OCI-LY7 (cell line): ENCODE data around the gene CMSS1. TPM values are rescaled to one million over a fixed set of nuclear protein-coding genes. Genes with fewer than 3 reads are reported as not detected.

ENCODE experiments used
- BruUV-seq: library from RNA; stranded (reverse); fragments of 400-500 nt; replicated peaks from 2 replicates; lab custom pipeline; 2021; lab: Mats Ljungman, UMichigan
- CTCF ChIA-PET: fragments of 300-600 bp; sonication (Branson Sonifier 250); formaldehyde crosslinking; loops from one replicate; lab custom pipeline; 2022; ENCODE audit warnings: antibody characterized with exemption; ENCODE audit not compliant: unreplicated experiment; lab: Charles Lee
- POLR2A ChIA-PET: fragments of 300-600 bp; sonication (Branson Sonifier 250); formaldehyde crosslinking; loops from one replicate; lab custom pipeline; 2022; ENCODE audit warnings: antibody characterized with exemption; lab: Charles Lee
- DNase-seq: peaks from one replicate; pipeline ENCODE4 v3.0.0-alpha.2; 2015; ENCODE audit warnings: low spot score
- H2AFZ ChIP-seq: fragments of 200-600 bp; sonication (generic), shearing (Covaris generic); 2 replicates; pipeline ENCODE4 v1.6.1; 2014; ENCODE audit warnings: mild to moderate bottlenecking, antibody characterized with exemption, low read length, moderate library complexity
- H3K27ac ChIP-seq: fragments of 200-600 bp; sonication (generic); 2 replicates; pipeline ENCODE4 v1.5.1; 2014; ENCODE audit warnings: mixed run types, low read depth, mild to moderate bottlenecking, moderate library complexity, low read length, inconsistent platforms; ENCODE audit not compliant: poor library complexity, severe bottlenecking
- H3K36me3 ChIP-seq: fragments of 200-600 bp; sonication (generic); 2 replicates; pipeline ENCODE4 v1.6.1; 2014; ENCODE audit warnings: mild to moderate bottlenecking, antibody characterized with exemption, low read length, moderate library complexity, mixed read lengths; ENCODE audit not compliant: insufficient read depth
- H3K4me1 ChIP-seq: fragments of 200-600 bp; sonication (generic); 2 replicates; pipeline ENCODE4 v1.5.1; 2014; ENCODE audit warnings: mild to moderate bottlenecking, low read length; ENCODE audit not compliant: insufficient read depth, poor library complexity, severe bottlenecking
- H3K4me2 ChIP-seq: fragments of 200-600 bp; sonication (generic); 2 replicates; pipeline ENCODE4 v1.6.1; 2014; ENCODE audit warnings: mild to moderate bottlenecking, low read length
- H3K4me3 ChIP-seq: fragments of 200-600 bp; sonication (generic); 2 replicates; pipeline ENCODE4 v1.5.1; 2014; ENCODE audit warnings: mild to moderate bottlenecking, low read depth, low read length; ENCODE audit not compliant: poor library complexity, severe bottlenecking
- H3K79me2 ChIP-seq: fragments of 200-600 bp; sonication (generic); 2 replicates; pipeline ENCODE4 v1.6.1; 2016; ENCODE audit warnings: low read depth, mild to moderate bottlenecking, low read length, moderate library complexity, mixed read lengths; ENCODE audit not compliant: insufficient read depth
- H3K9me2 ChIP-seq: fragments of 200-600 bp; sonication (generic); 2 replicates; pipeline ENCODE4 v1.6.1; 2016; ENCODE audit warnings: mild to moderate bottlenecking, low read length, mixed read lengths; ENCODE audit not compliant: insufficient read depth
- H3K9me3 ChIP-seq: fragments of 200-600 bp; sonication (generic); 2 replicates; pipeline ENCODE4 v1.6.1; 2014; ENCODE audit warnings: mild to moderate bottlenecking, mixed run types, low read length, mixed read lengths
- H4K20me1 ChIP-seq: fragments of 200-600 bp; sonication (generic); 2 replicates; pipeline ENCODE4 v1.6.1; 2014; ENCODE audit warnings: mild to moderate bottlenecking, antibody characterized with exemption, low read length, moderate library complexity, mixed read lengths; ENCODE audit not compliant: insufficient read depth
- CTCF ChIP-seq: fragments of 200-600 bp; sonication (generic); conservative IDR thresholded peaks from 2 replicates; pipeline ENCODE4 v1.5.1; 2014; ENCODE audit warnings: mild to moderate bottlenecking, antibody characterized with exemption, low read length, moderate library complexity, mixed read lengths
- EZH2phosphoT487 ChIP-seq: fragments of 200-600 bp; sonication (generic); IDR thresholded peaks from 2 replicates; pipeline ENCODE4 v1.6.1; 2018; ENCODE audit warnings: low read depth, borderline replicate concordance, mild to moderate bottlenecking, mixed run types, antibody characterized with exemption, low read length, moderate library complexity, mixed read lengths
- intact Hi-C: fragments of 100-400 bp; cut with micrococcal nuclease; formaldehyde crosslinking; loops from one replicate; pipeline ENCODE4 v1.10.0; 2022; ENCODE audit not compliant: unreplicated experiment
- total RNA-seq, 2 experiments: library from RNA; depleted of rRNA in 1 of 2; stranded (reverse); fragments of >200 nt in 1 of 2; shearing (Covaris generic) in 1 of 2; gene quantifications; 2 replicates each; pipeline ENCODE4 v1.2.3, GENCODE V29; 2014 to 2022

CMSS1 gene
- total RNA-seq, 2 experiments from 2014 or later, result 25.7 to 46.6 TPM

GRCh38 chr3:100001083-100001482 is 183.4 kb downstream of the CMSS1 start:
- Histone ChIP-seq H4K20me1 (no peaks in the 10 kb centered on the region), H3K9me2 (no peaks in the 10 kb centered on the region), H3K4me1 (no peaks in the 10 kb centered on the region), H3K79me2 (no peaks in the 10 kb centered on the region), H3K27ac (no peak overlapping the region), H3K36me3 (no peaks in the 10 kb centered on the region), H2AFZ (no peak overlapping the region), H3K9me3 (no peaks in the 10 kb centered on the region), H3K4me2 (no peak overlapping the region), H3K4me3 (no peak overlapping the region)
- DNase-seq, result no peak
- TF ChIP-seq CTCF (no peak), EZH2phosphoT487 (no peak)
- BruUV-seq, result no TSS peak
- ChIA-PET CTCF (no interaction called here), POLR2A (interaction anchor here (0.6 to 1.1 kb wide), 2 partner anchors 13 to 22 kb away, joined by 4 read pairs; no protein-coding TSS in a partner anchor)
- intact Hi-C loops, result no loop called here

GRCh38 chr3:100001526-100002270 is 184.0 kb downstream of the CMSS1 start:
- H4K20me1 ChIP-seq, result no peaks in the 10 kb centered on the region
- no peaks in the 10 kb centered on the region for H3K36me3 ChIP-seq
- H3K4me1 ChIP-seq, result no peaks in the 10 kb centered on the region
- H2AFZ ChIP-seq, result no peak overlapping the region
- no peaks in the 10 kb centered on the region for H3K79me2 ChIP-seq
- DNase-seq, result no peak
- no peak overlapping the region for H3K4me2 ChIP-seq
- H3K4me3 ChIP-seq, result no peak overlapping the region
- CTCF ChIA-PET, result no interaction called here
- POLR2A ChIA-PET, result interaction anchor here (1.1 to 1.2 kb wide), 2 partner anchors 23 to 27 kb away, joined by 4 to 5 read pairs; no protein-coding TSS in a partner anchor
- H3K27ac ChIP-seq, result no peak overlapping the region
- intact Hi-C loops, result no loop called here
- no TSS peak for BruUV-seq
- H3K9me3 ChIP-seq, result no peaks in the 10 kb centered on the region
- TF ChIP-seq CTCF, result no peak
- TF ChIP-seq EZH2phosphoT487, result no peak
- H3K9me2 ChIP-seq, result no peaks in the 10 kb centered on the region
